Aorta (tissue), 5 donors: ENCODE measurements around the gene RPS6KB1. TPM values are rescaled to one million over a fixed set of nuclear protein-coding genes. Genes with fewer than 3 reads are reported as not detected.
A peak's percentile ranks its signal among the peaks of the same experiment; 100 is the strongest.
"Not testable (repeated sequence)": the region's sequence is repeated elsewhere in the genome, so short reads cannot be mapped to it uniquely, and the experiment has no call there.

ENCODE experiments used
- ATAC-seq: fragments of 200-7000 bp; cut with Tn5 transposase; one replicate; pipeline ENCODE4 v1.9.1; 2022; ENCODE audit warnings: moderate library complexity; ENCODE audit not compliant: low FRiP score
- DNase-seq, 2 donors: peaks; one replicate each; pipeline ENCODE4 v3.0.0-alpha.2; 2020
- H3K27ac ChIP-seq, 2 donors: one replicate each; pipeline ENCODE4 v1.5.1; 2013; ENCODE audit warnings: low read length in 2 of 2, mild to moderate bottlenecking in 2 of 2, moderate library complexity in 2 of 2, control low read depth in 1 of 2, inconsistent platforms in 1 of 2, low read depth in 1 of 2
- H3K27me3 ChIP-seq, 2 donors: one replicate each; pipeline ENCODE4 v1.6.1; 2013; ENCODE audit warnings: control low read depth in 1 of 2, low read length in 1 of 2, mild to moderate bottlenecking in 1 of 2, moderate library complexity in 1 of 2; ENCODE audit not compliant: insufficient read depth in 2 of 2, control insufficient read depth in 1 of 2
- H3K36me3 ChIP-seq, 2 donors: one replicate each; pipeline ENCODE4 v1.6.1; 2013; ENCODE audit warnings: control low read depth in 1 of 2, low read length in 1 of 2, mild to moderate bottlenecking in 1 of 2; ENCODE audit not compliant: insufficient read depth in 2 of 2, control insufficient read depth in 1 of 2
- H3K4me1 ChIP-seq, 2 donors: one replicate each; pipeline ENCODE4 v1.6.1; 2013; ENCODE audit warnings: low read length in 2 of 2, control low read depth in 1 of 2, mild to moderate bottlenecking in 1 of 2, moderate library complexity in 1 of 2; ENCODE audit not compliant: insufficient read depth in 2 of 2, control insufficient read depth in 1 of 2
- H3K4me3 ChIP-seq, 2 donors: one replicate each; pipeline ENCODE4 v1.5.1; 2013; ENCODE audit warnings: low read length in 2 of 2, control low read depth in 1 of 2, mild to moderate bottlenecking in 1 of 2
- H3K9me3 ChIP-seq: one replicate; pipeline ENCODE4 v1.6.1; 2013; ENCODE audit warnings: mild to moderate bottlenecking, low read length; ENCODE audit not compliant: control insufficient read depth
- WGBS, 2 donors: extraction: QIAGEN DNeasy Blood & Tissue Kit; methylation state at CpG; one replicate each; pipeline ENCODE4 v1.1.7; 2013; 5-methylcytosine and 5-hydroxymethylcytosine counted together
- intact Hi-C, 2 donors: fragments of 100-400 bp; cut with DNase I; formaldehyde crosslinking; loops; one replicate each; pipeline versions ENCODE4 v1.14.2 to v1.15.0; 2022
- polyA plus RNA-seq, 2 donors: library from polyadenylated mRNA; stranded (reverse); fragments of 200-250 nt; gene quantifications; one replicate each; pipeline ENCODE4 v1.2.3, GENCODE V29; 2013
- total RNA-seq, 2 donors: library from RNA; stranded (reverse); fragmentation: NEBNext Ultra II Directional; extraction: Animal tissue kit (Norgen Biotek cat#: 25700); gene quantifications; one replicate each; pipeline ENCODE4 v1.2.1, GENCODE V29; 2021
- donor health status: healthy with polysubstance abuse.
- donor health status: Bipolar disorder and iron deficiency.
- donor health status: DM: no; HTN: no; CAD: no.
- donor health status: DM: no; HTN: no; CAD: no.
- donor health status: DM: yes; HTN: yes; CAD: no.

RPS6KB1 gene
- total and polyA plus RNA-seq, 4 donors, result 9.6 to 51.0 (median 25.6) TPM

- 75 to 82% methylated on average over 1 of the region's 1 CpG for WGBS, 2 donors
- ATAC-seq, result no peak
Observed at GRCh38 chr17:59941131-59941530, 48.2 kb downstream of the RPS6KB1 start.

GRCh38 chr17:59946433-59946832, 53.5 kb downstream of the RPS6KB1 start:
- intact Hi-C loops, H3K4me3 ChIP-seq, H3K27ac ChIP-seq, H3K27me3 ChIP-seq, ATAC-seq, H3K9me3 ChIP-seq, H3K36me3 ChIP-seq, DNase-seq, H3K4me1 ChIP-seq: not testable (repeated sequence)
- 86 to 87% methylated on average over 7 of the region's 7 CpGs for WGBS, 2 donors

More at GRCh38 chr17:59941131-59941530, 48.2 kb downstream of the RPS6KB1 start:
- Histone ChIP-seq H3K9me3 (no peaks in the 10 kb centered on the region), H3K27me3 (no peaks in the 10 kb centered on the region), H3K4me1 (no peaks in the 10 kb centered on the region), H3K36me3 (peaks cover 0 to 4% of the 10 kb centered on the region in 2 donors), H3K4me3 (no peak overlapping the region), H3K27ac (no peak overlapping the region)
- intact Hi-C loops, result no loop called here
- DNase-seq, result no peak

- DNase-seq, H3K36me3 ChIP-seq, H3K27me3 ChIP-seq, H3K4me1 ChIP-seq, intact Hi-C loops, H3K4me3 ChIP-seq, ATAC-seq, H3K9me3 ChIP-seq, H3K27ac ChIP-seq: not testable (repeated sequence)
- 78% methylated on average over 4 of the region's 4 CpGs for WGBS, 2 donors
Observed at GRCh38 chr17:59947310-59947709, 54.4 kb downstream of the RPS6KB1 start.

- Histone ChIP-seq H3K36me3 (peaks cover 0 to 2% of the 10 kb centered on the region in 2 donors), H3K9me3 (no peaks in the 10 kb centered on the region), H3K4me3 (no peak overlapping the region), H3K27me3 (no peaks in the 10 kb centered on the region), H3K4me1 (no peaks in the 10 kb centered on the region), H3K27ac (no peak overlapping the region)
- ATAC-seq, result no peak
- 86 to 88% methylated on average over 3 of the region's 3 CpGs for WGBS, 2 donors
- DNase-seq, result no peak
- intact Hi-C loops, result loop anchor here in 1 of 2 donors (10.0 kb wide), 1 partner anchor 95 kb away; no protein-coding TSS in a partner anchor
Observed at GRCh38 chr17:59950049-59950448, 57.1 kb downstream of the RPS6KB1 start.

GRCh38 chr17:59954856-59955255, 61.9 kb downstream of the RPS6KB1 start:
- 84 to 85% methylated on average over 3 of the region's 3 CpGs for WGBS, 2 donors
- Histone ChIP-seq H3K9me3 (no peaks in the 10 kb centered on the region), H3K4me1 (no peaks in the 10 kb centered on the region), H3K4me3 (no peak overlapping the region), H3K27me3 (no peaks in the 10 kb centered on the region), H3K27ac (no peak overlapping the region), H3K36me3 (no peaks in the 10 kb centered on the region)
- intact Hi-C loops, result loop anchor here in 1 of 2 donors (10.0 kb wide), 1 partner anchor 90 kb away; no protein-coding TSS in a partner anchor
- DNase-seq (no peak), ATAC-seq (no peak)

GRCh38 chr17:59959574-59959973, 66.7 kb downstream of the RPS6KB1 start:
- intact Hi-C loops, result loop anchor here in 1 of 2 donors (10.0 kb wide), 1 partner anchor 85 kb away; no protein-coding TSS in a partner anchor
- ATAC-seq, H3K9me3 ChIP-seq, H3K4me3 ChIP-seq, H3K36me3 ChIP-seq, H3K27ac ChIP-seq, DNase-seq, H3K4me1 ChIP-seq, H3K27me3 ChIP-seq: not testable (repeated sequence)
- 95% methylated on average over 8 of the region's 8 CpGs for WGBS, 2 donors

- ATAC-seq (no peak), DNase-seq (no peak)
- 84 to 87% methylated on average over 6 of the region's 6 CpGs for WGBS, 2 donors
- H3K4me1 ChIP-seq, result peaks cover 4% of the 10 kb centered on the region in 2 donors
- H3K4me3 ChIP-seq, result no peak overlapping the region
- no peaks in the 10 kb centered on the region for H3K36me3 ChIP-seq
- H3K9me3 ChIP-seq, result no peaks in the 10 kb centered on the region
- intact Hi-C loops, result no loop called here
- no peaks in the 10 kb centered on the region for H3K27me3 ChIP-seq
- no peak overlapping the region for H3K27ac ChIP-seq
Observed at GRCh38 chr17:59962739-59963318, 69.9 kb downstream of the RPS6KB1 start.

- DNase-seq (peak; percentile 66 to 77), ATAC-seq (peak; percentile 51)
- peak overlapping the region; percentile 4 to 90 for H3K27ac ChIP-seq
- H3K27me3 ChIP-seq, result no peaks in the 10 kb centered on the region
- H3K9me3 ChIP-seq, result no peaks in the 10 kb centered on the region
- 1 to 2% methylated on average over 21 of the region's 21 CpGs for WGBS, 2 donors
- intact Hi-C loops, result no loop called here
- peaks cover 4% of the 10 kb centered on the region in 2 donors for H3K4me1 ChIP-seq
- H3K4me3 ChIP-seq, result peak overlapping the region; percentile 65 to 82
- H3K36me3 ChIP-seq, result no peaks in the 10 kb centered on the region
Observed at GRCh38 chr17:59963738-59964481, 71.0 kb downstream of the RPS6KB1 start.
